ENCODE results near the gene ZG16B.

The ZG16B gene

DNA sequence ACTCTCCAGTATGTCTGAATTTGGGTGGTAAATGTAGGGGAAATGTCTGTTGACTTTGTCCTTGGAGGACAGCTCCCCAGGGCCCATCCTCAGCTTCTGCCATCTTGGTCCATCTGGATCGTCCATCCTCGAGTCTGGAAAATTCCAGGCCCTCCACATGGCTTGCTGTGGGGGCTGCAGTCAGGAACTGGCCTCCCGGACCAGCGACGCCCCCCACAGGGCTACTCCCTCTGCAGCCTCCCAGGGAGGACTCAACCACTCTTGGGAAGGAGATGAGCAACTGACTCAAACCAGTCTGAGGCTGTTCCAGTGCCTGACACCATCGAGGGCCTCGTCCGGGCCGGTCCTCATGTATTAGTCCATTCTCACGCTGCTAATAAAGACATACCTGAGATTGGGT is 5.5 kb upstream of the ZG16B start:
- no peak for TF ChIP-seq CTCF (IDR thresholded peaks at IDR 0.05; ENCODE audit: low read depth, low read length)
- DNase-seq (ENCODE audit: low read depth, low spot score), result no peak
- in situ Hi-C loops (cut with HindIII; ENCODE audit: low sequenced_read_pairs), result no loop called here
- H3K4me3 ChIP-seq (ENCODE audit: low read depth, low read length), result no peak overlapping the region

- DNase-seq (ENCODE audit: low read depth, low spot score), result no peak
- TF ChIP-seq CTCF (IDR thresholded peaks at IDR 0.05; ENCODE audit: low read depth, low read length), result no peak
- in situ Hi-C loops (cut with HindIII; ENCODE audit: low sequenced_read_pairs), result no loop called here
- no peak overlapping the region for H3K4me3 ChIP-seq (ENCODE audit: low read depth, low read length)
Observed at GRCh38 chr16:2825049-2825742, 4.9 kb upstream of the ZG16B start.

GRCh38 chr16:2825906-2826305 is 4.2 kb upstream of the ZG16B start:
- no peak for DNase-seq (ENCODE audit: low read depth, low spot score)
- TF ChIP-seq CTCF (IDR thresholded peaks at IDR 0.05; ENCODE audit: low read depth, low read length), result no peak
- no peak overlapping the region for H3K4me3 ChIP-seq (ENCODE audit: low read depth, low read length)
- in situ Hi-C loops (cut with HindIII; ENCODE audit: low sequenced_read_pairs), result no loop called here

GRCh38 chr16:2826591-2827373 is 3.3 kb upstream of the ZG16B start:
- no peak for DNase-seq (ENCODE audit: low read depth, low spot score)
- in situ Hi-C loops (cut with HindIII; ENCODE audit: low sequenced_read_pairs), result no loop called here
- TF ChIP-seq CTCF (IDR thresholded peaks at IDR 0.05; ENCODE audit: low read depth, low read length), result no peak
- no peak overlapping the region for H3K4me3 ChIP-seq (ENCODE audit: low read depth, low read length)

- in situ Hi-C loops (cut with HindIII; ENCODE audit: low sequenced_read_pairs), result no loop called here
- DNase-seq (ENCODE audit: low read depth, low spot score), result no peak
- TF ChIP-seq CTCF (IDR thresholded peaks at IDR 0.05; ENCODE audit: low read depth, low read length), result no peak
- H3K4me3 ChIP-seq (ENCODE audit: low read depth, low read length), result no peak overlapping the region
Observed at GRCh38 chr16:2827374-2827791, 2.7 kb upstream of the ZG16B start.

- TF ChIP-seq CTCF (IDR thresholded peaks at IDR 0.05; ENCODE audit: low read depth, low read length), result no peak
- in situ Hi-C loops (cut with HindIII; ENCODE audit: low sequenced_read_pairs), result no loop called here
- DNase-seq (ENCODE audit: low read depth, low spot score), result no peak
- H3K4me3 ChIP-seq (ENCODE audit: low read depth, low read length), result no peak overlapping the region
Observed at GRCh38 chr16:2827831-2828520, 2.1 kb upstream of the ZG16B start.
